ENCODE measurements around the gene KRT83. TPM values are rescaled to one million over a fixed set of nuclear protein-coding genes. Genes with fewer than 3 reads are reported as not detected.

The KRT83 gene
- total and polyA plus RNA-seq, 2 of the 13 experiments (the other 11 are each of a cell fraction or from before 2014, with no cell fraction given) = not detected

- TF ChIP-seq SNAI1 (CRISPR knock-in tag; IDR thresholded peaks at IDR 0.05; ENCODE audit: borderline replicate concordance) (no peak), TRIM22 (IDR thresholded peaks at IDR 0.05) (no peak), CENPT (CRISPR knock-in tag; IDR thresholded peaks at IDR 0.05; ENCODE audit: low read depth) (no peak), NFYB (CRISPR knock-in tag; IDR thresholded peaks at IDR 0.05) (no peak), CREBL2 (CRISPR knock-in tag; IDR thresholded peaks at IDR 0.05; ENCODE audit: borderline replicate concordance) (no peak), DBP (CRISPR knock-in tag; IDR thresholded peaks at IDR 0.05; ENCODE audit: not compliant biosample characterization) (no peak), CTCF (CRISPR knock-in tag; IDR thresholded peaks at IDR 0.05) (peak; percentile 89), TEAD3 (CRISPR knock-in tag; optimal IDR thresholded peaks at IDR 0.05; ENCODE audit: borderline replicate concordance) (peak; percentile 54), ZBTB46 (CRISPR knock-in tag; IDR thresholded peaks at IDR 0.05; ENCODE audit: borderline replicate concordance) (no peak), KLF13 (CRISPR knock-in tag; IDR thresholded peaks at IDR 0.05) (no peak), CHCHD3 (CRISPR knock-in tag; IDR thresholded peaks at IDR 0.05) (no peak), ZNF282 (IDR thresholded peaks at IDR 0.05; ENCODE audit: partially characterized antibody) (no peak), XRCC5 (optimal IDR thresholded peaks at IDR 0.05; ENCODE audit: low read length) (peak; percentile 90), ZNF768 (CRISPR knock-in tag; IDR thresholded peaks at IDR 0.05) (0 out of 2 replicates have a peak, but pooled peaks have one; percentile 33), ZNF335 (CRISPR knock-in tag; IDR thresholded peaks at IDR 0.05) (no peak), THAP11 (CRISPR knock-in tag; IDR thresholded peaks at IDR 0.05) (no peak), KLF9 (CRISPR knock-in tag; IDR thresholded peaks at IDR 0.05; ENCODE audit: low read depth) (no peak), NR3C1 (CRISPR knock-in tag; IDR thresholded peaks at IDR 0.05) (no peak), BCLAF1 (IDR thresholded peaks at IDR 0.05) (no peak), TRIM24 (CRISPR knock-in tag; IDR thresholded peaks at IDR 0.05) (no peak)
Observed at GRCh38 chr12:52278575-52279421, 42.4 kb downstream of the KRT83 start (continued).

All from HepG2 (cell line).